GM19467 (cell line): ENCODE measurements around the gene SHROOM3.

Experiments
- ATAC-seq: cut with Tn5 transposase; IDR thresholded peaks from one replicate; pipeline ENCODE4 v1.9.1; 2021; ENCODE audit warnings: mild to moderate bottlenecking, moderate library complexity; ENCODE audit not compliant: unreplicated experiment

SHROOM3 gene

GRCh38 chr4:76651616-76652015, 216.6 kb downstream of the SHROOM3 start:
- ATAC-seq, result no peak

DNA sequence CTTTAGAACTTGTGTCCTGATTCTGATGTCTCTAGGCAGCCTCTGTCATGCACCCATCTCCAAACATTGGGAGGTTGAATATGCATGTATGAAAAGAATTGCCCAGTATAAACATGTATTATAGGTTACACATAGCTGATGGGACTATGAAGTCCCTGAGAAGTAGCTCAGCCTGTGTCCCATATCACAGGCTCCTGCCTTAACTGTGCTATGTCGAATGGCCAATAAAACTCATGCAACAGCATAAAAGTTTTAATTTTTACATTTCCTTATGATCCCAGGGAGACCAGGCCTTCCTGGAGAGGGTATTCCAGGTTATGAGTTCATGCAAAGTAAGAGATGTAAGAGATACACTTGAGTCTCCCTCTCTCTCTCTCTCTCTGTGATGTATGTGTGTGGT, 217.4 kb downstream of the SHROOM3 start:
- ATAC-seq, result no peak

DNA sequence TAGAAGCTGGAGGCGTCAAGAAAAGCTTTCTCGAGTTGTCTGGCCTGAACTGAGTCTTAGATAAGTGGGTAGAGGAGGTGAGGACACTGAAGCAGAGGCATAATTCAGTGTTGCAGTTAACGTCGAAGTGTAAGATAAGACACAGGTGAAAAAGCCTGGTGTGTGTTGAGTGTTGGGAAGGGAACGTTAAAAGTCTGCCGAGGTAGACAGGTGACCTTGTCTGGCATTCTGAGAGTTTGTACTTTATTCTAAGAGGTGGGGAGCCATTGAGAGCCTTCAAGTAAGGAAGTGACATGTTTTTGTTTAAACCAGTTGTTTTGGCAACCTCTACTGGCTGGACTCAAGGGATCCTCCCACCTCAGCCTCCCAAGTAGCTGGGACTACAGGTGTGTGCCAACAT, 219.1 kb downstream of the SHROOM3 start:
- no peak for ATAC-seq

DNA sequence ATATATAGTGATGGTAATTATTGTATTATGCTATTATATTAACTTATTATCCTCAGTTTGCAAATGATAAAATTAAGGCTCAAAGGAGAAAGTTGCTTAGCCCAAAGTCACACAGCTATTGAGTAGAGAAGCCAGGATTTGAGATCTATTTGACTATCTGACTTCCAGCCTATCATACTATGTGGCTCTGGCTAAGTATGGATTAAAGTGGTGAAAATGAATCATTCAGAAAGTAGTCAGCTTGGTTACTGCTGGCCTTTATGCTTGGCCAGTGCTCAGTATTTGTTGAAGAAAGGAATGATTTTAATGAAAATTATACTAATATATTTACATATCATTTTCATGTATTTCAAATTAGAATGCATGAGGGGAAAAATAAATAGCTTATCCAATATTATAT, 219.8 kb downstream of the SHROOM3 start:
- no peak for ATAC-seq

DNA sequence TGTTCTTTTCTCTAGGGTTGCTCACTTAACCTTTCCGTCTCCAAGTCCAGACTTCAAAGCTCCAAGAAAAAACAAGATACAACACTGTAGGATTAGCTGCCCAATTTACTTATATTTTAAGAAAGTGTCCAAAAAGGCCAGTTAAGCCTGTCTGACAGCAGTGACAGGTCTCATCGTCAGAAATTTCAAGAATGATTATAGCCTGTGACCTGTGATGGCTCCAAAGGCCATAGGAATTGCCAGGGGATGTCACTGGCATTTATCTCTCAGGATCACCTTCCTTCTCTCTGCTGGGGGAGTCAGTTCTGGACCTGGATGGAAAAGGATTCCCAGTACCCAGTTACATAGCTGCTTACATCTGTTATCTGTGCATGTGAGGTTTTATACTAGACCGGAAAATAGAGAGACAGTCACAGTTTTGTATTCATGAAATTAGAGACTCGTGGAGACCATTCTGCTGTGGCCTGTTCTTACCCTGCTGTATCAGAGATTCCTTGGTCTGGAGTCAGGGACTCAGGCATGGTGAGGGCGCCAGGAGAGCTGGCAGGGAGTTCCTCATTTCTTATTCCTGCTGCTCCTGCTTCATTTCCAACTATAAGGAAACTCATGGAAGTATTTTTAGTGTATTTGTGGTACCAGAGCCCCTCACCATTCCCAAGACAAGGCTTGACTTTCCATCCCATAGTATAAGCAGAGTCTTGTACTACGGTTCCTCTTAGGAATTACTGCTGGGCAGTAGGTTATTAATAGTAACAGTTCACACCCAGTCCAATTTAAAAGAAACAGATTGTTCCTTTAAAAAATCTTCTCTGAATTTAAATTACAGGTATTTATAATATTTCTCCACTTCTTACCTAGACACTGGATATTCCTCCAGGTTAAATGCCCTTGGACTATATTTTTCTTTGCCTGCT, 220.8 kb downstream of the SHROOM3 start:
- ATAC-seq, result no peak

- no peak for ATAC-seq
Observed at GRCh38 chr4:76657443-76657842, 222.4 kb downstream of the SHROOM3 start.

DNA sequence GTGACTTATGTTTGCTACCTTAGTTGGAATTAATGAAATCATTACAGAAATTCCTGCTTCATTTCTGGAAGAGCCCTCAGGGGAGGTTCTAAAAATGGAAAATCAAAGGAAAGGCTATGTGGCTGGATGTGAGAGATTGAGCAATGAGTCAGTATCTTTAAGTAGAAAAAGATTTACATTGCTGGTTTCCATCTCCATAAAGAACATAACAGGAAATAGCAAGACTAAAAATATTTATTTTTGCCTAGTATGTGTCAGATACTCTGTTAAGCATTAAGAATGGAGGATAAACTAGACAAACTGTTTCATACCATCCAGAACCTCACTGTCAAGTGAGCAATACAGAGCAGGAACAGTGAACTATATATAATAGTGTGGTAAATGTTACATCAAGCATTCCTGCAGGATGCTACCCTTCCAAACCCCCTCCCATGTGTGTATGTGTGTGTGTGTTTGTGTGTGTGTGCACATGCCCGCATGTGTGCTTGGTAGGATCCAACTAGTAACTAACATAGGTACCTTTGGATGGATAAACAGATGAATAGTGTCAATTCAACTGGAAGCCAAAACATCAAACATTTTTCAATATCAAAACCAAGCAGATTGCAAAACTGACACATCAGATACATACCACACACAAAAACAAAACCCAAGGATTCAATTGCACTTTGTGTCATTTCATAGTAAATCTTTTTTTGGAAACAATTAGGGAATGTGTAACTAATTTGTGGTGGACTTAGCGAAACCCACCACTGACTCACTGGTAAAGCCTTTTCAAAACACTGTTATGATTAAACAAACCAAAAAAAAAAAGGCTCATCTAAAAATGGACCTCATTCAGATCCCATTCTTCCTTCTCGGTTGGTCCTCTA, 223.4 kb downstream of the SHROOM3 start:
- peak; percentile 45 for ATAC-seq

GRCh38 chr4:76659103-76659490, 224.1 kb downstream of the SHROOM3 start:
- ATAC-seq, result peak; percentile 7

GRCh38 chr4:76663824-76664223, 228.8 kb downstream of the SHROOM3 start:
- no peak for ATAC-seq

- no peak for ATAC-seq
Observed at GRCh38 chr4:76665153-76665552, 230.1 kb downstream of the SHROOM3 start.

DNA sequence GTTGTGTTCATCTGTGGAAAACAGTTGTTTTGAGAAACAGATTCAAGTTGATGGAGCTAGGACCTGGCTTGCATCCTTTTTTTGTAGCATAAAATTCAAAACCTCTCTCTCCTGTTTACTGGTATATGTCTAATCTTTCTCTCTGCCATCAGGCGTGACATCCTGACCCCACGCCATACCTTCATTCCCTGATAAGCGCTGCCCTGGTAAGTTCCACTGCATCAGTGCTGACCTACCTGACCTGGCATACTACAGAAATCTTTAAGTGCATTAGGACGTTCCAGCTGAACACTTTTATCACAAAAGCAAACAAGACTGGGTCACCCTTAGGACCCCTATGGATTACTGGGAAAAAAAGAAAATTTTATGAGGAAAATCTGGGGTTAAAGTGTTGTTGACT, 230.7 kb downstream of the SHROOM3 start:
- no peak for ATAC-seq

DNA sequence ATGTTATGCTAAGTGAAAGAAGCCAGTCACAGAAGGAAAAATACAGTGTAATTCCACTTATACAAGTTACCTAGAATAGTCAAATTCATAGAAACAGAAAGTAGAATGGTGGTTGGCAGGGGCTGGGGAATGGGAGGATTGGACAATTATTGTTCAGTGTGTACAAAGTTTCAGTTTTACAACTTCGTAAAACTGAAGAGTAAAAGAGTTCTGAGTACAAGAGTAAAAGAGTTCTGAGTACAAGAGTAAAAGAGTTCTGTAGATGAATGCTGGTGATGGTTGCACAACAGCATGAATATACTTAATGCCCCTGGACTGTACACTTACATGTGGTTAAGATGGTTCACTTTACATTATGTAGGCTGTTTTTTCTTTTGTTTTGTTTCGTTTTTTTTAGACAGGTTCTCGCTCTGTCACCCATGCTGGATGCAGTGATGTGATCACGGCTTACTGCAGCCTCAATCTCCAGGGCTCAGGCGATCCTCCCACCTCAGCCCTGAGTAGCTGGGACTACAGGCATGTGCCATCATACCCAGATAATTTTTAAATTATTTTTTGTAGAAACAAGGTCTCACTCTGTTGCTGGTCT, 232.0 kb downstream of the SHROOM3 start:
- ATAC-seq, result no peak

- ATAC-seq, result no peak
Observed at GRCh38 chr4:76670631-76671030, 235.6 kb downstream of the SHROOM3 start.

- no peak for ATAC-seq
Observed at GRCh38 chr4:76673362-76673761, 238.3 kb downstream of the SHROOM3 start.

GRCh38 chr4:76674983-76675382, 240.0 kb downstream of the SHROOM3 start:
- no peak for ATAC-seq

GRCh38 chr4:76677571-76678326, 242.7 kb downstream of the SHROOM3 start:
- no peak for ATAC-seq

DNA sequence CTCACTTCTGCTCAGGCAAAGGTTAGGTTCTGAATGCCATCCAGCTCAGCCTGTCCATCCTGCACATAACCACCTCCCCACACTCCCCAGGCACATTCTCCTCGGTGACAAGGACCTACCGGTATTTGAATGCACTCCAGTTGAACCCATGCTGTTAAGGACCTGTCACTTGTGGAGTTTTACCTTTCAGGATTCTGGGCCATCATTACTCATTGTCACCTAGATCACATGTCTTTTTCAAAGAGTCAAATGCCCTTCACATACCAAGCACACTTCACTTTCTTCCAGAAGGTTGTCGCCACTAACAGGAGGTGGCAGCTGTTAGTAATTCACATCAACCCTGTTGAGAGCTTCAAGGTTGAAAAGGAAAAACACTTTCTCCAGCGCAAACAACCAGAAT, 244.7 kb downstream of the SHROOM3 start:
- no peak for ATAC-seq

GRCh38 chr4:76680952-76681351, 245.9 kb downstream of the SHROOM3 start:
- no peak for ATAC-seq

GRCh38 chr4:76681996-76682395, 247.0 kb downstream of the SHROOM3 start:
- ATAC-seq, result no peak

- no peak for ATAC-seq
Observed at GRCh38 chr4:76683144-76683543, 248.1 kb downstream of the SHROOM3 start.
